ENCODE data around the gene SBNO1.

The SBNO1 gene

DNA sequence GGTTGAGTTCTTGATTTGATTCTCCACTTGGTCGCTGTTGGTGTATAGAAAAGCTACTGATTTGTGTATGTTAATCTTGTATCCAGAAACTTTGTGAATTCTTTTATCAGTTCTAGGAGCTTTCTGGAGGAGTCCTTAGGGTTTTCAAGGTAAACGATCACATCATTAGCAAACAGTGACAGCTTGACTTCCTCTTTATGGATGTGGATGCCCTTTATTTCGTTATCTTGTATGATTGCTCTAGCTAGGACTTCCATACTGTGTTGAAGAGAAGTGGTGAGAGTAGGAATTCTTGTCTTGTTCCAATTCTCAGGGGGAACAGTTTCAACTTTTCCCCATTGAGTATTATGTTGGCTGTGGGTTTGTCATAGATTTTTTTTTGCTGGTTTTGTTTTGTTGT, 119.0 kb downstream of the SBNO1 start:
- no peak overlapping the region for H3K4me3 ChIP-seq (ENCODE audit: low read depth, low read length)
- TF ChIP-seq, protein P1, sequence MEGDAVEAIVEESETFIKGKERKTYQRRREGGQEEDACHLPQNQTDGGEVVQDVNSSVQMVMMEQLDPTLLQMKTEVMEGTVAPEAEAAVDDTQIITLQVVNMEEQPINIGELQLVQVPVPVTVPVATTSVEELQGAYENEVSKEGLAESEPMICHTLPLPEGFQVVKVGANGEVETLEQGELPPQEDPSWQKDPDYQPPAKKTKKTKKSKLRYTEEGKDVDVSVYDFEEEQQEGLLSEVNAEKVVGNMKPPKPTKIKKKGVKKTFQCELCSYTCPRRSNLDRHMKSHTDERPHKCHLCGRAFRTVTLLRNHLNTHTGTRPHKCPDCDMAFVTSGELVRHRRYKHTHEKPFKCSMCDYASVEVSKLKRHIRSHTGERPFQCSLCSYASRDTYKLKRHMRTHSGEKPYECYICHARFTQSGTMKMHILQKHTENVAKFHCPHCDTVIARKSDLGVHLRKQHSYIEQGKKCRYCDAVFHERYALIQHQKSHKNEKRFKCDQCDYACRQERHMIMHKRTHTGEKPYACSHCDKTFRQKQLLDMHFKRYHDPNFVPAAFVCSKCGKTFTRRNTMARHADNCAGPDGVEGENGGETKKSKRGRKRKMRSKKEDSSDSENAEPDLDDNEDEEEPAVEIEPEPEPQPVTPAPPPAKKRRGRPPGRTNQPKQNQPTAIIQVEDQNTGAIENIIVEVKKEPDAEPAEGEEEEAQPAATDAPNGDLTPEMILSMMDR (conservative IDR thresholded peaks at IDR 0.05; ENCODE audit: low read depth, low read length), result no peak
- no peak for DNase-seq (ENCODE audit: low read depth)

DNA sequence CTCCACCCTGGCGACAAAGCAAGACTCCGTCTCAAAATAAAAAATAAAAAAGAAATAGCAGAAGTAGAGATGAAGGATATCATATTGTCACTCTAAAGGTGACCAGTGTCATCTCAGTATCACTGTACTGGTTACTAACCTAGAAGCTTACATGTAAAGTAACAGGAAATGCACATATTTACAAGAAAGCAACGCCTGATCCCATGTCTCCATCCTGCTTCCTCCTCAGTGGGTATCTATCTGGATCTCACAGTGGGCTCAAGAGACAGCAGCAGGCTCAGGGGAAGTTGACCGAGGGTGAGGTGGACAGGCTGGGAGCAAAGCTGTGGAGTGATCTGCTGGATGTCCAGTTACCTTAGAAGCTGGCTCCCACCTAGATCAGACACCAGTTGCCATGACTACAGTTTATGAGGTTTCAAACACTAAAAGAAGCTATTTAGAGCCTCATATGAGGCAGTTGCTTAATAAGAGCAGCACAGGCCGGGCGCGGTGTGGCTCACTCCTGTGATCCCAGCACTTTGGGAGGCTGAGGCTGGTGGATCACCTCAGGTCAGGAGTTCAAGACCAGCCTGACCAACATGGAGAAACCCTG, 120.9 kb downstream of the SBNO1 start:
- no peak overlapping the region for H3K4me3 ChIP-seq (ENCODE audit: low read depth, low read length)
- TF ChIP-seq, protein P1 (conservative IDR thresholded peaks at IDR 0.05; ENCODE audit: low read depth, low read length), result no peak
- DNase-seq (ENCODE audit: low read depth), result no peak

DNA sequence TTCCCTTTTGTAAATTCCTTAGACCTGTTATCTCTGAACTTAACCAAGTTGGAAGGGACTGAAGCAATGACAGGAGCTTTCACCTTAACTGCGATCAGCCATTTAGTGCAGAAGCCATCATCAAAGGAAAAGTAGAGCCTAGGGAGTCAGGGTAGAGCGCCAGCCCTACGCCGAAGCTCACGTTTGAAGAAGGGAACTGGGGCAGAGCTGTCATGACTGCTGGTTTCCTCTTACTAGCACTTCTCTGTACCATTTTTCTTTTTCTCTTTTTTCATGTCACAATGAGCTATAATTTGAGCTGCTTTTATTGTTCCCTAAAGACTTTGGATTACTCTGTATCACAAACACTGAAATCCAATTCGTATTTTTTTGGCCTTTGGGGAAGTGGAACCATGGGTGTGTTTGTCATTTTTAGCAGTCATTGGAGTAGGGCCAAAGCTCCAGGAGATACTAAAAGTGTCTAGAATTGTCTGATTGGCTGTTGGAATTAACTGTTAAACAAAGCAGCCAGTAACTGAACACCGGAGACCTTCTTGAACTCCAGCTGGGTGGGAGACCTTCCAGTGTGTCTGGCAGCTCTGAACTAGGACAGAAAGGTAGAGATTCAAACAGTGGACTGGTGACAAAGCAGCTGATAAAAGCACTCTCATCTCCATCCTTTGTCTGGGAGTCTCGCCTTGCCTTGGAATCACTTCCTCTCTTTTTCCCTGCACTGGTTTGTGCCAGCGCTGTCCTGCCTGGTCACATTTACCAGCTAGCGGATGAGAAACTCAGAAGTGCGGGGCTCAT, 122.3 kb downstream of the SBNO1 start:
- TF ChIP-seq, protein P1 (conservative IDR thresholded peaks at IDR 0.05; ENCODE audit: low read depth, low read length), result no peak
- DNase-seq (ENCODE audit: low read depth), result peak; percentile 34
- no peak overlapping the region for H3K4me3 ChIP-seq (ENCODE audit: low read depth, low read length)
